GM12872 (cell line): ENCODE data around the gene NHSL2.

Experiments used
- CTCF ChIP-seq: IDR thresholded peaks from 3 replicates; pipeline ENCODE4 v1.5.1; 2011; ENCODE audit warnings: low read depth, mild to moderate bottlenecking, low read length, moderate library complexity; ENCODE audit not compliant: insufficient read depth

The NHSL2 gene

GRCh38 chrX:71992711-71993110 is 82.1 kb downstream of the NHSL2 start:
- no peak for TF ChIP-seq CTCF

GRCh38 chrX:71993371-71993770 is 82.7 kb downstream of the NHSL2 start:
- TF ChIP-seq CTCF = no peak

- no peak for TF ChIP-seq CTCF
These were observed 84.0 kb downstream of the NHSL2 start for GRCh38 chrX:71994601-71995000.

GRCh38 chrX:71995122-71995521 is 84.5 kb downstream of the NHSL2 start:
- no peak for TF ChIP-seq CTCF

- TF ChIP-seq CTCF = no peak
These were observed 85.5 kb downstream of the NHSL2 start for GRCh38 chrX:71996136-71996535.

- no peak for TF ChIP-seq CTCF
These were observed 86.2 kb downstream of the NHSL2 start for GRCh38 chrX:71996826-71997225.

- no peak for TF ChIP-seq CTCF
These were observed 86.7 kb downstream of the NHSL2 start for GRCh38 chrX:71997320-71997719.
